Muscle of back (tissue), 11 donors: ENCODE results near the gene KIZ. TPM values are rescaled to one million over a fixed set of nuclear protein-coding genes. Genes with fewer than 3 reads are reported as not detected.

Source experiments
- DNase-seq, 3 donors: peaks; one replicate each; pipeline versions ENCODE4 v3.0.0 to v3.0.0-alpha.2; 2013
- polyA plus RNA-seq, 10 donors: library from polyadenylated mRNA; unstranded; fragments of 120-200 nt; gene quantifications; one replicate each; pipeline ENCODE4 v1.2.1, GENCODE V29; 2013; ENCODE audit not compliant: insufficient read length in 10 of 10

The KIZ gene
- polyA plus RNA-seq, 10 donors = 13.1 to 19.8 (median 15.9) TPM

DNA sequence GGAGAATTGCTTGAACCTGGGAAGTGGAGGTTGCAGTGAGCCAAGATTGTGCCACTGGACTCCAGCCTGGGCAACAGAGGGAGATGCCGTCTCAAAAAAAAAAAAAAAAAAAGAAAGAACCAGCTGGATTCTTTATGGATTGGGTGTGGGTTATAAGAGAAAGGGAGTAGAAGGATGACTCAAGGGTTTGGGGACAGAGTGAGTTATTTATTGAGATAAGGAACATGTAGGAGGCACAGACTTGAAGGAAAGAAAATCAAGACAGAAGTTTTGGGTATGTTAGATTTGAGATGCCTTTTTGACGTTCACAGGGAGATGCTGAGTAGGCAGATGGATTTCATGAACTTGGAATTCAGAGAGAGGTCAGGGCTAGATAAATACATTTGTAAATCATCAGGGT, 47.6 kb downstream of the KIZ start:
- DNase-seq = no peak

DNA sequence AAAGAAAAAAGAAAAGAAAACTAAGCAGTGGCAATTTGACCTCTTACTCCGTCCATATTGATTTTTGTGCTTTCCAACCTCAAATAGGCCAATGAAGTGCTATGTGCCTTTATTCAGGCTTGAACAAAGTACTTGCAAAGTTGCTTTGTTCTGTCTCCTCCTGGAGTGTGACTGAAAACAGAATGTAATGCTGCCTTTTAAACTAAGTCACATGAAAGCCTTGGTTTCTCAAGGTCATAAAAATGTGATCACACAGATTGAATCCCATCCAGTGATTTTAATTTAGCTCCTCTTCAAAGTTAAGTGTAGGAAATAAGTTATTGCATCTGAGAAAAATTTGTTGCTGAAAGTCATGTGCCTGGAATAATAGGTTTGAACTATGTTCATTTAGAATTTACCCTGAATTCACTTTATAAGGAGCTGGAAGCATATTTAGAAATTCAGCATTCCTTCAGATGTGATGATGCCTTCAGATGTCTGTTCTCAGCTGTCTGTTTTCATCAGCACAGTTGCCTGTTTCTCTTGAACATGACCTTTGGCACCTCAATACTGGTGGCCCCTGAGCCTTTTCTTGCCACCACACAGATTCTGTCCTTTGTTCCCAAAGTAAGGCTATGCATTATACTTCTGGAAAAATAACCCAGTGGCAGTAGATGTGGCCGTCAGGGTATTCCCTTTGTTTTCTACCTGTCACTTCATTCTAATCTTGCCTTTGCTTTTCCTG, 48.8 kb downstream of the KIZ start:
- DNase-seq = no peak

DNA sequence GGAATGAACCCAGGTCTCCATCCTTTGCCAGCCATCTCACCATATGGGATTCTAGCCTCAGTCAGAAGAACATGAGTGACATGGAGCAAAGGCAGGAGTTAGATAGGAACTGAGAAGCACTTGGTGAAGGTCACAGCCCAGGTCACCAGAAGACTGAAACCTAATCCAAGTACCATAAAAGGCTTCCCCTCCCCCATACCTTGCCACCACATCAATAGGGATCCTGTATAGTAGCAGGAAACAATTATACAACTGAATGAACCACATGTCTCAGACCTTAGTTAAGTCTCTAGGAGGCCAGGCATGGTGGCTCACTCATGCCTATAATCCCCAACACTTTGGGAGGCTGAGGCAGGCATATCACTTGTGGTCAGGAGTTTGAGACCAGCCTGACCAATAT, 49.6 kb downstream of the KIZ start:
- DNase-seq = no peak

DNA sequence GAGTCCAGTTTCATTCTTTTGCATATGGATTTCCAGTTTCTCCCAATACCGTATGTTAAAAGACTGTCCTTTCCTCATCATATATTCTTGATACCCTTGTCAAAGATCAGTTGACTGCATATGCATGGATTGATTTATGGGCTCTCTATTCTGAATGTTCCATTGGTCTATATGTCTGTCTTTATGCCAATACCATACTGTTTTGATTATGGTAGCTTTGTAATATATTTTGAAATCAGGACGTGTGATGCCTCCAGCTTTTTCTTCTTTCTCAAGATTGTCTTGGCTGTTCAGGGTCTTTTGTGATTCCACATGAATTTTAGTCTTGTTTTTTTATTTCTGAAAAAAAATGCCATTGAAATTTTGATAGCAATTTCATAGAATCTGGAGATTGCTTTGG, 51.9 kb downstream of the KIZ start:
- DNase-seq = no peak

DNA sequence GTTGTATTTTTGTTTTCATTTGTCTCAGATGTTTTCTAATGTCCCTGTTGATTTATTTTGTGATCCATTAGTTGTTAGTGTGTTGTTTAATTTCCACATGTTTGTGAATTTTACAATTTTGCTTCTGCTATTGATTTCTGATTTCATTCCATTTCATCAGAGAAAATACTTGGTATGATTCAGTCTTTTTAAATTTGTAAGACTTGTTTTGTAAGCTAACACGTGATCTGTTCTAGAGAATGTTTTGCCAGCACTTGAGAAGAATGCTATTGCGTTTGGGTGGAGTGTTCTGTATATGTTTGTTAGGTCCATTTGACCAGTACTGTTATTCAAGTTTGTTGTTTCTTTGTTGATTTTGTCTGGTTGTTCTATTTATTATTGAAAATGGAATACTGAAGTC, 53.9 kb downstream of the KIZ start:
- DNase-seq = no peak

DNA sequence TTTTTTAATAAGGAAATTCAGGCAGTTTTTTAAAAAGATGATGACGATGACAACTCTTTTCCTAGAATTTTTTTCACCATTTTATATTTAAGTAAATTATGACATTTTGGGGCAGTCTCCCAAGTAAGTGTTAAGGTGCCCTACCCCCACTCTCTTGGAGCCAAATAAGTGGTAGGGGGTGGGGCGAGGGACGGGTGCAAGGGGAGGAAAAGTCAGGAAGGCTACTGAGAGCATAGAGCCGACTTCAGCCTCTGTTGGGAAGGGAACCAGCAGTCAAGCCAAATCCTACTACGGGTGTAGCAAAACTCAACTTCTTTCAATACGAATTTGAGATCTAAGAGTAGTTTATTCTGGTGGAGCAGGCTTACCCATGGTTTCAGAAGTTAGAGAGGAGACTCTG, 54.4 kb downstream of the KIZ start:
- DNase-seq = no peak

DNA sequence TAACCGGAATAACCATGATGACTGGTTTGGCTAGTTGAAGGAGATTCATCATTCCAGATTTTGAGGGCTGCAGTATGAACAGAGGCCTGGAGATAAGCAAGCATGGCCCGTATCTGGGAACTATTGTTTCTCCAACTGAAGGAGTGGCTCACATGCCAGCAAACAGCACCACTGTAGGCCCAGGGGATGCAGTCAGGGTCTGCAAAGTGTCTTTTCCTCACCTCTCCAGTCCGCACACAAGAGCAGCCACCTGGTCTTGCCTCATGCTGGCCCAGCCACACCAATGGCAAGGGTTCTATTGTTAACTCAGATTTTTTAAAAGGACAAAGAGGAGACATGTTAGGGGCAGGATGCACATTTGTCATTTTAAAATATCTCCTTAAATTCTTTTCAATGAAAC, 55.1 kb downstream of the KIZ start:
- no peak for DNase-seq

DNA sequence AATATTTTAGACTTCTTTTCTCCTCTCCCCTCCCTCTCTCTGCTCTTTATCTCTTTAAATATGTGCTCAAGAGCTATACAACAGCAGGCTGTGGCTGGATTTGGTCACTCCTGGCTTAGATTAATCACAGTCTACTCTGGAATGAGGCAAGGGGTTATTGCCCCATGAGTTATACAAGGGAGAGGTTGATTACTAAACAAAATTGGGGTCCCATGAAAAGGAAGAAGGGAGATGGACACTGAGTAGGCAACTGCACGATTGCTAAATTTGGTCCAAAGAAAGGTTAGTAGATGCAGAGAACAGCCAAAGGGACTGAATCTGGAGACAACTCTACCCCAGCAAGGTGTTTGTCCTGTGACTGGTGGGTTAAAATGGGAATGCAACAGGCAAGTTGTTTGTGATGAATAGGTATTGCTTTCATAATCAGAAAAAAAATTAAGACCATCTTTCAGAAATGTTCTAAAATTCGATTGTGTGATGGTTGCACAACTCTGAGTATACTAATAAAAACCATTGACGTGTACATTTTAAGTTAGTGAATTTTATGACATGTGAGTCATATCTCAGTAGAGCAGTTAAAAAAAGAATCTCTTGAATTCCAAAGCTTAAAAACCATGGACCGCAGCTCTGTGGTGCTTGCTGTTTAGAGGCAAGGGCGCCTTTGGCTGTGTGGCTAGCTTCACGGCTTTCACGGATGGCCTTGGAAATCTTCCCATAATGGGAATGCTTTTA, 57.1 kb downstream of the KIZ start:
- peak in 2 of 3 donors; percentile 37 to 81 for DNase-seq

DNA sequence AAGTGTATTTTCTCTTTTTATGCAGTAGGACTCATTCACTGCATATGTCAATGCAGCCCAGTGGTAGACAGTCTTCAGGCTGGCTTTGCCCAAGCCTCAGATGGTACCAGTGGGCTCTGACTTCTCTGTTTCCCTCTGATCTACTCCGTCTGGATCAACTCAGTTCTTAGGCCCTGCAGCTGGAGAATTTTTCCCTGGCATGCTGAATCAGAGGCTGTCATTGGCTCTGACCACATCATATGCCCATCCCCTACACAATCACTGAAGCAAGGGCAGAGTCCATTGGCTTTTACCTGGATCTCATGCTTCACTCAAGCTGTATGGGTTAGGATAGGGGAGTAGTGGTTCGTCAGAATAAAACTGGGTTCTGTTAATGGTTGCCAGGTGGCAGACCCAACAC, 57.8 kb downstream of the KIZ start:
- DNase-seq = no peak

DNA sequence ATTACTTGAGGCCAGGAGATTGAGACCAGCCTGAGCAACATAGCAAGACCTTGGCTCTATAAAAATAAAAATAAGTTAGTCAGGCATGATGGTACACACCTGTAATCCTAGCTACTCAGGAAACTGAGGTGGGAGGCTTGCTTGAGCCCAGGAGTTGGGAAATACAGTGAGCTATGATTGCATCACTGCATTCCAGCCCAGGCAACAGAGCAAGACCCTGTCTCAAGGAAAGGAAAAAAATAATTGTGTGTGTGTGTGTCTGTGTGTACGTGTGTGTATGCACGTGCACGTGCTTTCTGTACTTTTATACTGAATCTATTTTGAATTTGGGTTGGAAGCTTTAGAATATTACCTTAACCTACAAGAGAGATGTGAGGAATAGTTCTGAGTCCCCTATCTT, 58.9 kb downstream of the KIZ start:
- DNase-seq = no peak

DNA sequence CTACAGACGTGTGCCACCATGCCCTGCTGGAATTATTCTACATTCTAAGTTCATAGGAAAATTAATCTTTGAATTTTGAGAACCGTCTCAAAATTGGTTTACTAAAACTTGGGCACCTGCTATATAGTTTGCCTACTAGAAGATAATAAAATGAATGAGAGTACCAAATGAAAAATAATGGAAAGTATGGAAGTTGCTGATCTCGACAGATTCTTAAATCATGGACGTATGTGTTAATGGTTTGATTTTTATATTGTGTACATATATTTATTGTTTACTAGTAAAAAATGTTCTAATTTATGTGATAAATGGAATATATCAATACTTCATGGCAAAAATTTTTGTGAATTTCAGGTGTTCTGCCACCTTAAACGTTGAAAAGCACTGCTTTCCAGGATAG, 60.0 kb downstream of the KIZ start:
- DNase-seq = no peak

DNA sequence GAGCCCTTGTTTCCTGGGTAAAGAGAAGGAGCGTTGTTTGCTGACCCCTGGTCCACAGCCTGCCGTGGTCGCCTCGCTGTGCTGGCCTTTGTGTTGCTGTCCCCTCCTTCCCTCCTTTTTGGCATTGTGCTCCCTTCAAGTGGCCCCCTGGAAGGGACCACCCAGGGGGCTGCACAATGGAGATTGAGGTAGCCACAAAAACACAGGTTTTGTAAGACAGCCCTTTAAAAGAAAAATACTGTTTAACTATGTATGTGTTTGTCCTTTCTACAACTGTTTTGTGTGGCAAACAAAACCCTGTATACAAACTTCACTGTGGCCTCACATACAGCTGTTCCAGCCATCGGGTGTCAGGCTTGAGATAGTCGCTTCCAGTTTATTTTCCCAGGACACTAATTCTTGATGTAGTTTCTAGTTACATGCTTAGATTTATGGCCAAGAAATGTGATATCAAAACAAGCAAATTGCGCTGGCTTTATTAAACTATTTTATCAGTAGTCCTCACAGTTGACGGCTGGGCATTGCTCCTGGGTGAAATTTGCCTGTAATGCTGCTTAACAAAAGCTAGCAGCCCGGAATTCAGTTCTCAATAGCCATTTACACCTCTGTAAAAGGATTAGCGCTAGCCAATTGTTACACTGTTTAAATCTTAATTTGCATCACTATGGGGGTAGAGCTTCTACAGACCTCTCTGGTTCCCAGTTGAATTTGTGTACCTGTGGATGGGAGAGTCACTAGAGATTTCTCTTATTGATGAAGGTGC, 64.1 kb downstream of the KIZ start:
- peak in 1 of 3 donors; percentile 30 for DNase-seq

DNA sequence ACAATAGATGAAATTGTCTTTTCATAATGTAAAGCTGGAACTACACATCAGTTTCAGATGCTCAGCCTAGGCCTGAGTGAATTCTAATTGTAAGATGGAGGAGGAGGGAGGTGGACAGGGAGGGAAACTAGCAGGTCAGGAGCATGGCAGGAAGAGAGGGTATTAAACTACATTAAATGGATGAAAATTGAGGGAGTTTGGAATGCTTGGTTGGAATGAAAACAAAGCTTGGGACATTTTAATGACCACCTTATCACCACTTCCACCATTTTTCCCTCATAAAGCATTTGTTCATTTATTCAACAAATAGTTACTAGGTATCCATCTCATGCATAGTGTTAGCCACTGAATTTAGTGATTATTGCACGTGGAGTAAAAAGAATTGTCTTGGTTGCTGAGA, 65.0 kb downstream of the KIZ start:
- DNase-seq = no peak

DNA sequence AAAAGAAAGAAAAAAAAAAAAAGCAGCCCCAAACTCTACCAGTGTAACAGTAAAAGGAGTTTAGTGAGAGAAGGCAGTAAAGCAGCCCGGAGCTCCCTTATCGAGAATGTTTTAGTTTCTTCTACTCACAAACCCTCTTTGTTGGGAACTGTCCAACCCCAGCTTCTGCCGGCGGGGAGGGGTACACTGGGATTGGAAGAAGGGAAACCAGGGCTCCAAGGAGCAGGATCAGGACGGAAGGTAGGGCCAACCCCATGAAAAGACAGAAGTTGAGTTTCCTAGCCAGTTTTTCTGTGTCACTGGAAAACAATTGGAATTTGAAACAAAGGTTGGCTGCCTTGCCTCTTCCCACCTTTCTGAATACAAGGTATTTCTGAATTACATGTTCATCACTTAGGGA, 66.0 kb downstream of the KIZ start:
- peak in 1 of 3 donors; percentile 16 for DNase-seq

DNA sequence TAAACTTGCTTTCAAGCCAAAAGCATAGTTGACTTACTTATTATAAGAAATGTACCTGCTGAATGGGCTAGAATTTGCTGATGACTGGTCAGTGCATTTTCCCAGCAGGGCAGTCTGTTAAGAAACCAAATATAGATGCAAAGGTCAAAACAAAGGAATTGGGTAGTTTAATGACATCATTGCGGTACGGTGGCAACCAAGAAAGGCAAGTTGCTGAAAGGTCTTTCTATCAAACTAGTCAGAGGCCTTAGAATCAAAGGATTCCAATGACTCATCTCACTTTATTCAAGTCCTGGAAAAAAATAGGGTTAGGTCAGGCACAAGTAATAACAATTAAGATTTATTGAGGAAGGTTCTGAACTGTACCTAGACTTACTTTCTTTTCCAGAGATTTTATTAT, 76.4 kb downstream of the KIZ start:
- DNase-seq = no peak

DNA sequence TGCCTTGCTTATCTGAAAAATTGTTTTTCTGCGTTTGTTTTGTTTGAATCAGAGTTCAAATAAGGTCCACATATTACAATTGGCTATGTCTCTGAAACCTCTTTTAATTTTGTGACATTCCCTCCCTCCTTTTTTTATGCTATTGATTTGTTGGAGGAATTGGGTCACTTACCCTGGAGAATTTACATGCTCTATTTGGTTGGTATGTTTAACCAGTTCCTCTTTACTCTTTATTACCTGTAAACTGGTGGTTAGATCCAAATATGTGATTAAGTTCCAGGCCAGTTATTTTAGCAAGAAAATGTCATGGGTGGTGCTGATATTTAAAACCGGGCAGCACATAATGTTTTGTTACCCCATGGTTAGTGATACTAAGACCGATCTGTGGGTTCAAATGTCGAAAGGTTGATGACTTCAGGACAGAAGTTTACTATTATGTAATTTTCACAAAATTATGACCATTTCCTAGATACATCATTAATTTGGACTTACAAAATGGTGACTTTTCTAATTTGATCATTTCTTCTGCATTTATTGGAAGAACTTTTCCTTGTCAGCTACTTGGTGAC, 77.3 kb downstream of the KIZ start:
- DNase-seq = no peak

DNA sequence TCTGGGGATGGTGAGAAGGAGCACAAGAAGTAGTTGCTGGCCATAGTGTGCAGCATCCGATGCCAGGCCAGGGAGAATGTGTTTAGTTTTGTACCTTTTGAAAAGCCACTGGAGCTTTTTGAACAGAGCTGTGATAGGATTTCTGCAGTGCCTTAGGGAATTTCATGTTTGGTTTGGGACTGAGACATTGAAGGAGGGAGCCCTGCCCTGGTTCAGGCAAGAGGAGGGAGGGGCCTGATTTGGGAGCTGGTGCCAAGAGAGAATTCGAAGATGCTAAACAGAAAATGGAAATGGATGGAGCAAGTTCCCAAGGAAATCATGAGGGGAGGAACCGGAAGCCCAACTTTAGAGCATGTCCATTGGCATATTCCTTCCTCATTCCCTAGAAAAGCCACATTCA, 80.7 kb downstream of the KIZ start:
- no peak for DNase-seq

DNA sequence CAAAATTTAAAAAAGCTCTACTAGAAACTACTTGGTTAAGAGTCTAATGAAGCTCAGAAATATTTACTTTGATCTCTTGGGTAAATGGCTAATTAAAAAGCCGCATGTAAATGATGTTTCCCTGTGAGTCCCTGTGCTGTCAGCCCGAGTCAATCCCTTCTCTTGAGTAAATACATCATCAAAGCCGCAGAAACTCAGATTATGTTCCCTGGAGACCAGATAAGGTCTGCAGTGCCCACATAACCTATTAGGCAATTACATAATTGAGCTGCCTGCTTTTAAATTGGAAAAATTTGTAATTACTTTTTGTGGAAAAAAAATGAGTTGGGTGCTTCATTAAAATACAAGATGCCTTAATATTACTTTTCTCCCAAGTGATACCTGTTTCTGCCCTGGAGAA, 83.1 kb downstream of the KIZ start:
- no peak for DNase-seq

DNA sequence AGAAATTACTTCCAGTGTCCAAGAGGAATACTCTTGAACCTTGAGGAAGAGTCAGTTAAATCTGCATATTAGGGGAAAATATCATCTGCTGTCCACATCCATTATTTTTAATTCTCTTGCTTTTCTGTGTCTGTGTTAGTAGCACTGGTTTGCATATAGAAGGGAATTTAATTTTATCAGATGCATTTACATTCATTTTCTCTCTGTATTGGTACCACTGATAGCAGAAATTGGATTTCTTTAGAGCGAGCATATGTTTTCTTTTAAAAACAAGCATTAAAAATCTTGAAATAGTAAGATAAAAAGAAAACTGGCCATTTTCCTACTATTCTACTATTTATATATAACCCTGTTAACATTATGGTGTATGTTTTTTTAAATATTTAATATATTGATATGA, 83.8 kb downstream of the KIZ start:
- no peak for DNase-seq

DNA sequence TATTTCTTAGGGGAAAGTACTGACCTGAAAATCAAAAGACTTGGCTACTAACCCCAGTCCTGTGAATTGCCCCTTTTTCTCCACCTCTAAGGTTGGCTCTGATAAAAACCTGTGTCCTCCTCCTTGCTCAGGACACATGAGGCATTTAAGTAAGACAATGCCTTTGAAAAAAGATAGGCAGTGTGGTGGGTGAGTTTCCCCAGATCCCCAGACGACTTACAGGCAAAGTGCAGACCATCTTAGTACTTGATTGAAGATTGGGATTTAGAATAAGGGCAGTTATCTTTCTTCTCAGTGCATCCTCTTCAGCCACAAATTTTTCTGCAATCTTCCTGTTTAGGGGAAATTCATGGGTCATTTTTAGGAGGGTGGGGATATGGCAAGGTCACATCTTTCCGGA, 87.8 kb downstream of the KIZ start:
- DNase-seq = no peak

DNA sequence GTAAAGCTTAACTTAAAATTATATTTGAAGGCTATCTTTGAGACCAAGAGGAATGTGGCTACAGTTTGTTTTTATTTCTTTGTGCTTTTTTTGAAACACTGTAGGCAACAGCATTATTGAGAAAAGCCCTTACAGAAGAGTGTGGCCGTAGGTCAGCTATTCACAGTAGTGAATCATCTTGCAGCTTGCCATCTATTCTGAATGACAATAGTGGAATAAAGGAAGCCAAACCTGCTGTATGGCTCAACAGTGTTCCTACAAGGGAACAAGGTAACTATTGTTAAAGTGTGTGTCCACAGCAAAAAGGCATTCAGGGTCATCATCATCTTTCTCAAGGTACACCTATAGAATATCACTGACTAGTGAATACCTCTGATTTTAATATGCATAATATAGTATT, 88.5 kb downstream of the KIZ start:
- DNase-seq = no peak

DNA sequence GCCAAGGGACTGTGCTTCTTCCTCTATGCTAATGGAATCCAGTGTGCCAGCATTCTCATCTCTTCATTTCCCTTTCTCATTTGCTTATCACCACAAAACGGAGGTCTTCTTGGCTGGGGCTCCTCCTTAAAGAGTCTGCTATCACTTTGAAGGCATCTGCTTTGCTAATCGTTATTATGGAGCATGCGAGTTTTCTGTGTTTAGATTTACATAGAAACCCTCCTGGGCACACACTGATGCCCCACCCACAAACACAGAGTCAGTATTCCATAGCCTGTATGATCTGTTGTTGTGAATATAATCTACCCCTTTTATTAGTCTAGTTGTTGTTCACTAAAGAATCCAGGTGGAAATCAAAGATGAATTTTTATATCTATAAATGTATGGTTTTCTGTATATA, 93.8 kb downstream of the KIZ start:
- DNase-seq = no peak

DNA sequence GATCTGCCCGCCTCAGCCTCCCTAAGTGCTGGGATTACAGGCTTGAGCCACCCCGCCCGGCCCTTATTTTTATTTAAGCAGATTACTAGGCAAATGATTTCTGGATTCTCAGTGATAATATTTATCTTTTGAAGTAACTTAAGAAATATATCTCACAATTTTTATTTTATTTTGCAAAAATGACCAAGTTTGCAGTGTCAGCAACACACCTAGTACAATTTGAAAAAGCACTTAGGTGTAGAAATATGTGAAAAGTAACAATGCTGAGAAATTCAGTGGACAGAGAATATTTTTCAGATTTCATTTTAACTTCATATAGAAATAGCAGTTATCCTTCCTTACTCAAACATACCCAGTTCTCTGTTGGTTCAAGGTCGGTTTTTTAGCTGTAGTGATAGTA, 98.3 kb downstream of the KIZ start:
- DNase-seq = no peak
